22Rv1 (cell line): ENCODE data around the gene ACVR1B.
A peak's percentile ranks its signal among the peaks of the same experiment; 100 is the strongest.

Experiments used
- H3K27ac ChIP-seq: fragments of 450-650 bp; 2 replicates; pipeline ENCODE4 v1.5.1; 2017
- ZFX ChIP-seq: fragments of 450-650 bp; IDR thresholded peaks from 2 replicates; pipeline ENCODE4 v1.6.1; 2017; ENCODE audit warnings: antibody characterized with exemption, borderline replicate concordance
- TF ChIP-seq, protein P1 (sequence below): fragments of 450-650 bp; IDR thresholded peaks from 2 replicates; pipeline ENCODE4 v1.5.1; 2017; ENCODE audit warnings: mild to moderate bottlenecking

ACVR1B gene

GRCh38 chr12:51913071-51914033, 38.1 kb upstream of the ACVR1B start:
- TF ChIP-seq ZFX, result no peak
- TF ChIP-seq, protein P1, sequence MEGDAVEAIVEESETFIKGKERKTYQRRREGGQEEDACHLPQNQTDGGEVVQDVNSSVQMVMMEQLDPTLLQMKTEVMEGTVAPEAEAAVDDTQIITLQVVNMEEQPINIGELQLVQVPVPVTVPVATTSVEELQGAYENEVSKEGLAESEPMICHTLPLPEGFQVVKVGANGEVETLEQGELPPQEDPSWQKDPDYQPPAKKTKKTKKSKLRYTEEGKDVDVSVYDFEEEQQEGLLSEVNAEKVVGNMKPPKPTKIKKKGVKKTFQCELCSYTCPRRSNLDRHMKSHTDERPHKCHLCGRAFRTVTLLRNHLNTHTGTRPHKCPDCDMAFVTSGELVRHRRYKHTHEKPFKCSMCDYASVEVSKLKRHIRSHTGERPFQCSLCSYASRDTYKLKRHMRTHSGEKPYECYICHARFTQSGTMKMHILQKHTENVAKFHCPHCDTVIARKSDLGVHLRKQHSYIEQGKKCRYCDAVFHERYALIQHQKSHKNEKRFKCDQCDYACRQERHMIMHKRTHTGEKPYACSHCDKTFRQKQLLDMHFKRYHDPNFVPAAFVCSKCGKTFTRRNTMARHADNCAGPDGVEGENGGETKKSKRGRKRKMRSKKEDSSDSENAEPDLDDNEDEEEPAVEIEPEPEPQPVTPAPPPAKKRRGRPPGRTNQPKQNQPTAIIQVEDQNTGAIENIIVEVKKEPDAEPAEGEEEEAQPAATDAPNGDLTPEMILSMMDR, result peak; percentile 28

DNA sequence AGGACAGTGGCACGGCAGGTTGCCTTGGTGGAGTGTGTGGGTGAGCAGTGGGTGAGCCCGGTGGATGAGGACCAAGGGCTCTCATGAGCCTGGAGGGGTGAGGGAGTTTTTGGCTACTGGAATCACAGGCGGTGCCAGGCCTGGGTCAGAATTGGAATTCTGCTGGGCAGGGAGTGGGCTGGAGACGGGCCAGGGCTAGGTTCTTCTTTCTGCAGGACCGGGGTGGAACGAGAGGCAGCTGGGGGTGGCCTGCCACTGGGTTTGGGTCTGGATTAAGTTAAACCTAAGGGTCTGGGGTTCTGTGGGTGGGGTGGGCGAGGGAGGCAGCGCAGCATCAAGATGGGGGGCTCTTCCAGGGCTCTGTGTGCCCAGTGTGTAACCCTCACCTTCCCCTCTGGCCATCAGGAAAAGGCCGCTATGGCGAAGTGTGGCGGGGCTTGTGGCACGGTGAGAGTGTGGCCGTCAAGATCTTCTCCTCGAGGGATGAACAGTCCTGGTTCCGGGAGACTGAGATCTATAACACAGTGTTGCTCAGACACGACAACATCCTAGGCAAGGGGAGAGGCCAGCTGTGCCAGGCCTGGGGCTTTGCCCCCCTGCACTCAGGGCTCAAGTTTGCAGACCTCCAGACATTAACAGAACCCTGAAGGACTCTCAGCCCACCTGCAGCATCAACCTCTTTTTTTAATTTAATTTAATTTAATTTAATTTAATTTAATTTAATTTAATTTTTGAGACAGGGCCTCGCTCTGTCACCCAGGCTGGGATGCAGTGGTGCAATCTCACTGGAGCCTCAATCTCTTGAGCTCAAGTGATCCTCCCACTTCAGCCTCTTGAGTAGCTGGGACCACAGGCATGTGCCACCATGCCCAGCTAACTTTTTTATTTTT, 37.2 kb upstream of the ACVR1B start:
- no peak for TF ChIP-seq ZFX
- TF ChIP-seq, protein P1, result no peak
- H3K27ac ChIP-seq, result no peak overlapping the region

More at GRCh38 chr12:51913071-51914033, 38.1 kb upstream of the ACVR1B start:
- no peak overlapping the region for H3K27ac ChIP-seq

DNA sequence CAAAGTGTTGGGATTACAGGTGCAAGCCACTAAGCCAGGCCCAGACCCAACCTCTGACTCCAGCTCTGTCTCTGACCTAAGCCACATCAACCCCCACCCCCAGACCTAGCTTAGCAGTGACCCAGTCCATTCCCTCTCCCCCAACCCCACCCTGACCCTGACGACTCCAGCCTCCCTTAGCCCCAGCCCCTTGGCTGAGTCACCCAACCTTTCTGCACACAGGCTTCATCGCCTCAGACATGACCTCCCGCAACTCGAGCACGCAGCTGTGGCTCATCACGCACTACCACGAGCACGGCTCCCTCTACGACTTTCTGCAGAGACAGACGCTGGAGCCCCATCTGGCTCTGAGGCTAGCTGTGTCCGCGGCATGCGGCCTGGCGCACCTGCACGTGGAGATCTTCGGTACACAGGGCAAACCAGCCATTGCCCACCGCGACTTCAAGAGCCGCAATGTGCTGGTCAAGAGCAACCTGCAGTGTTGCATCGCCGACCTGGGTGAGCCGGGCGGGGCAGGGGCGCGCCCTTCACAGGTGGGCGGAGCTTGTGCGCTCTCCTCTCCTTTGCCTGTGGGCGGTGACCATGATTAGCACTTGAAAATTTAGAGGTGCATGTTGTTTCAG, 36.4 kb upstream of the ACVR1B start:
- no peak for TF ChIP-seq ZFX
- TF ChIP-seq, protein P1, result no peak

GRCh38 chr12:51915951-51916350, 35.5 kb upstream of the ACVR1B start:
- TF ChIP-seq, protein P1, result no peak
- no peak for TF ChIP-seq ZFX
- no peak overlapping the region for H3K27ac ChIP-seq

More for the DNA sequence above, 36.4 kb upstream of the ACVR1B start:
- H3K27ac ChIP-seq, result no peak overlapping the region

- TF ChIP-seq, protein P1, result no peak
- no peak overlapping the region for H3K27ac ChIP-seq
Observed at GRCh38 chr12:51917041-51917590, 34.4 kb upstream of the ACVR1B start.

DNA sequence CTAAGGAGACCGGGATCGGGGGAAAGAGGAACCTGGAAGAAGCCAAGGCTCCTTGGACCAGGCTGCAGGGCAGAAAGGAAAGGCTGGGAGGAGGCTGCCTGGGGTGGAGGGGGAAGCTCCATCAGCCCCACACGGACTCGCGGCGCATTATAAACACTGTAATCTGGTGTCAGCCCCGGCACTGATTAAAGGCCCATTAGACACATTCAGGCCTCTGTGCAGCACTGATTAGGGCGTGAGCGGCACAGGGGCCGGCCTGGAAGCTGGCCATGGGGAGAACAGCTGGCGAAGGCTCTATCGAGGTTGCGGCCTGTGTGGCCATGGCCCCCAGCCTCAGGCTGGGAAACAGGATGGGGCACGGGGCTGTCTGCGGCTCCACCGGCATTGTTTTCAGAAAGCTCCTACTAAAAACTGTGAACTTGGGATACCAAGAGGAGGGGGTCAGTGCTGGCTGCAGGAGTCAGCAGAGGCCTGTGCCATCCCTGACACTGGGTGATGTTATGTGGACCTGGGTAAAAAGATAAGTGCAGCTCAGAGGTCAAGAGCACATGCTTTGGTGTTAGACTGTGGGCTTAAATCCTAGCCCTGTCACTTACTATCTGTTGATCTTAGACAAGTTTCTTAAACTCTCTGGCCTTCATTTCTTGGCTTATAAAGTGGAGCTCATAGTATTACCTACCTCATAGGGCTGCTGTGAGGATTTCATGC, 33.6 kb upstream of the ACVR1B start:
- no peak for TF ChIP-seq ZFX
- TF ChIP-seq, protein P1, result no peak
- H3K27ac ChIP-seq, result no peak overlapping the region
